ENCODE data around the gene MND1.

Gene MND1

DNA sequence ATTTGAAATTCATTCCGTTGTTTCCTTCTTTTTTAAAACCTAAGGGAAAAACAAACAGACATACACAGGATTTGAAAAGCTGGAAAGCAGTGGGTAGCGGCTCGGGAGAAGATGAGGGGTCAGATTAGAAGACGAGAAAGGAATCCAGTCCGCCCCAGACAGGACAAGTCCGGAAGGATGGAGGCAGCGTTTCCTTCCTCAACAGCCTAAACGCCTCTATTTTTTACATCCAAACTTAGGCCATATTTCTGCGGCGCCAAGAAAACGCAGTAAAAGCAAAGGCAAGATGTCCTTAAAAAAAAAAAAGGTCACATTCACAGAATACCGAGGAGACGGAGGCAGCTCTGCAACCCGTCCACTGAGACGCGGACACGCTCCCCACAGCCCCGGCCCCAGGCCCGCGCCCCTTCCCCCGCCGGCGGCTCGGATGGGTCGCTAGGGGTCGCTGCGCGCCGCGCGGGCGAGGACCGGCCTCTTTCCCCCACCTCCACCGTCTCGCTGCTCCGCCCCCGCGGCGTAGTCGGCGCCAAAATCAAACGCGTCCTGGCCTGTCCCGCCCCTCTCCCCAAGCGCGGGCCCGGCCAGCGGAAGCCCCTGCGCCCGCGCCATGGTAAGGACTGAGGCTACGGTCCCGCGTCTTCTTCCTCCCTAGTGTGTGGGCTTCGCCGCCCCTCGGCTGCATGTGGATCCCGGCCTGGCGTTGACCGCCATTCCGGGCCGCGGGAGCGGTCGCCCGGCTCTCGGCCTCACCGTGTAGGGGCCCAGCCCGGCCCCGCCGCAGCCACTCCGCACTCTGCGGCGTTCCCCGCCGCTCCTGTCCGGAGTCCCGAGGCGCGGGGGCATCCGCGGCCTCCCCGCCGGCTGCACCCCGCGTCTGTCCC is at the start of gene MND1:
Gene MND1 (plus strand): TSS at position 558 of the 881 bp plus-strand sequence. CDS start 50 bp downstream, at position 608.
- in situ Hi-C loops (cut with MboI; ENCODE audit: low sequenced_read_pairs): no loop called here

DNA sequence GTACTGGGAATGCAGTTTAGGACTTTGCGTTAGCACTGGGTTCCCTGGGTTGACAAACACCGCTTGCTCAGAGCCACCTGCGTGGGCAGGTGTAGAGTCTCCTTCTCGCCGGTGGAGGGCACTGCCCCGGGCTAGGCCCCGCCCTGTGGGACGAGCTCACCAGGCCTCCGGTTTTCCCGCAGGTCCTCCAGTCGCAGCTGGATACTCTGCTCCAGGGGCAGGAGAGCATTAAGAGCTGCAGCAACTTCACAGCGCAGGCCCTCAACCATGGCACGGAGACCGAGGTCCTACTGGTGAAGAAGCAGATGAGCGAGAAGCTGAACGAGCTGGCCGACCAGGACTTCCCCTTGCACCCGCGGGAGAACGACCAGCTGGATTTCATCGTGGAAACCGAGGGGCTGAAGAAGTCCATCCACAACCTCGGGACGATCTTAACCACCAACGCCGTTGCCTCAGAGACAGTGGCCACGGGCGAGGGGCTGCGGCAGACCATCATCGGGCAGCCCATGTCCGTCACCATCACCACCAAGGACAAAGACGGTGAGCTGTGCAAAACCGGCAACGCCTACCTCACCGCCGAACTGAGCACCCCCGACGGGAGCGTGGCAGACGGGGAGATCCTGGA is 49.2 kb upstream of the MND1 start:
- in situ Hi-C loops (cut with MboI; ENCODE audit: low sequenced_read_pairs): no loop called here

GRCh38 chr4:153296040-153296823 is 48.3 kb upstream of the MND1 start:
- in situ Hi-C loops (cut with MboI; ENCODE audit: low sequenced_read_pairs): no loop called here

GRCh38 chr4:153297116-153297515 is 47.4 kb upstream of the MND1 start:
- in situ Hi-C loops (cut with MboI; ENCODE audit: low sequenced_read_pairs): no loop called here

DNA sequence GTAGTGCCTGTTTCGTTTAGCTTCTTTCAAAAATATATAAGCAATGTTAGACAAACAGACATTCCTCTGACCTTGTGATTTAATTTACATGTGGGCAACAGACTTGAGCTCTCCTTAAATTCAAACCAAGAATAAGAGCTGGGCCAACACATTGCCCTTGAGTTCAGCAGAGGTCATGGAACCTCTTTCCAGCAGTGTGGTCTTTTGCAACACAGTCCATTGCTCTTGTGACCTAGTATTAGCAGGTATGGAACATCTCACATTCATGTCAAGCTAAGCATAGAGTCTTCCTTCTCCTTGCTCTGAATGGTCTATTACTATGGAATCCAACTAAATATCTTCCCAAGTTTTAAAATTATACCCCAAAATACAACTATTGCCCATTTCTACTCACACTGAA is 33.7 kb upstream of the MND1 start:
- in situ Hi-C loops (cut with MboI; ENCODE audit: low sequenced_read_pairs): no loop called here

DNA sequence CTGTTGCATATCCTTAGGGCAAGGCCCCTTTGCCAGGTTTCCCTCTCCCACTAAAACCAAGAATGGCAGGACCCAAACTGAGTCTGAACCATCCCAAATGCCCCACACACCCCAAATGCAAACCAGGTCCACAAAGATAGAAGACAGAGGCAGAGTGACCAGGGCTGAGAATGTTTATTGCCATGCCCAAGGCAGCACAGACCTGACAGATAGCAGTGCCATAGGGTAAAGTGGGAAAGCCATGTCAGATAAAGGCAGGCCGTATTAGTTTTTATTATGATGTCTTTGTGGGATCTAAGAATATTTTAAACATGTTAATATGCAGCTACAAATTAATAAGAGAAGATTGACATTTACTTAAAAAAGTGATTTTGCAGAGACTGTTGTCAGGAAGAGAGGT is 29.6 kb upstream of the MND1 start:
- in situ Hi-C loops (cut with MboI; ENCODE audit: low sequenced_read_pairs): no loop called here

GRCh38 chr4:153318696-153319320 is 25.7 kb upstream of the MND1 start:
- in situ Hi-C loops (cut with MboI; ENCODE audit: low sequenced_read_pairs): no loop called here

GRCh38 chr4:153322791-153323190 is 21.7 kb upstream of the MND1 start:
- in situ Hi-C loops (cut with MboI; ENCODE audit: low sequenced_read_pairs): loop anchor here (10.0 kb wide), 1 partner anchor 178 kb away; no protein-coding TSS in a partner anchor

GRCh38 chr4:153324046-153324445 is 20.4 kb upstream of the MND1 start:
- in situ Hi-C loops (cut with MboI; ENCODE audit: low sequenced_read_pairs): loop anchor here (10.0 kb wide), 1 partner anchor 179 kb away; no protein-coding TSS in a partner anchor

- in situ Hi-C loops (cut with MboI; ENCODE audit: low sequenced_read_pairs): loop anchor here (10.0 kb wide), 1 partner anchor 181 kb away; no protein-coding TSS in a partner anchor
Observed at GRCh38 chr4:153325558-153325957, 18.9 kb upstream of the MND1 start.

GRCh38 chr4:153326513-153326912 is 18.0 kb upstream of the MND1 start:
- in situ Hi-C loops (cut with MboI; ENCODE audit: low sequenced_read_pairs): loop anchor here (10.0 kb wide), 1 partner anchor 182 kb away; no protein-coding TSS in a partner anchor

DNA sequence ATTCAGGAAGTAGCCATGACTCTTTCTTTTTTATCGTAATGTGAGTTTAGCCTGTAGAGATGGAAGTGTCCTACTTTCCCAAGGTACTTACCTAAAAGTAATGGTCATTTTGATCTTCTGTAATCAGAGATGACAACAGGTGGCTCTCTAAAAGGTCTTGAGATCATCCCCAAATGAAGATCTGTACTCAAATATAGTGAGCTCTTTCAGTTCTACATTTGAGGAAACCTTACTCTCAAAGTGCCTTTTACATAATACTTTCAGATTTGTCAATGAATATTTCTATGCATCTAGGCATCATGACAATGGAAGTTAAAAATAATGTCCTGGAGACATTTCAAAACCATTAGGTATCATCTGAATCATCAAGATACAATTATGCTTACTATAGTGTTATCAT is 17.2 kb upstream of the MND1 start:
- in situ Hi-C loops (cut with MboI; ENCODE audit: low sequenced_read_pairs): loop anchor here (10.0 kb wide), 1 partner anchor 182 kb away; no protein-coding TSS in a partner anchor

DNA sequence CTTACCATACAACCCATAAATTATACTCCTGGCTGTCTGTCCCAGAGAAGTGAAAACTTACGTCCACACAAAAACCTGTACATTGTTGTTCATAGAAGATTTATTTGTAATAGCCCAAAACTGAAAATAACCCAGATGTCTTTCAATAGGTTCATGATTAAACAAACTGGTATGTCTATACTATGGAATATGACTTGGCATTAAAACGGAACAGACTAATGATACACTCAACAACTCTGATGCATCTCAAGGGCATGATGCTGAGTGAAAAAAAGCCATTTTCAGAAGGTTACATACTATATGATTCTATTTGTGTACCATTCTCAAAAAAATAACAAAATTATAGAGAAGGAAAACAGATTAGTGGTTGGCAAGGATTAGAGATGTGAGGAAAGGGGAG is 11.6 kb upstream of the MND1 start:
- in situ Hi-C loops (cut with MboI; ENCODE audit: low sequenced_read_pairs): no loop called here

DNA sequence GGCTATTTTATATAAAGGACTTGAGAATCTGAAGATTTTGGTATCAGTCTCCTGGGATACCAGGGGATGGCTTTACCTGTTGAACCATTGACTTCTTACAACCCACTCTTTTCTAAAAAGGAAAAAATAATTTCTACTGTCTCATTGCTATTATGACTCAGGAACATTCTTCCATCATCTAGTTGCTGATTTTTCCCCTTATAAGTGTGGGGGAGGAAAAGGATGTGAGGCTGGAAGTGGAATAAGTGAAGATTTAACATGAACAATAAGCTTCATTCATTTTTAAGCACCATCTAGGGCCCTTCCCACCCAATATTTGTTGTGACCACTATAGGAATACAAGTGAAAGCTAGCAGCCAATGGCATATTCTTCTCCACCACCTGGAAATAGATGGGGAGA is 10.6 kb upstream of the MND1 start:
- in situ Hi-C loops (cut with MboI; ENCODE audit: low sequenced_read_pairs): no loop called here

GRCh38 chr4:153335665-153336064 is 8.8 kb upstream of the MND1 start:
- in situ Hi-C loops (cut with MboI; ENCODE audit: low sequenced_read_pairs): no loop called here

DNA sequence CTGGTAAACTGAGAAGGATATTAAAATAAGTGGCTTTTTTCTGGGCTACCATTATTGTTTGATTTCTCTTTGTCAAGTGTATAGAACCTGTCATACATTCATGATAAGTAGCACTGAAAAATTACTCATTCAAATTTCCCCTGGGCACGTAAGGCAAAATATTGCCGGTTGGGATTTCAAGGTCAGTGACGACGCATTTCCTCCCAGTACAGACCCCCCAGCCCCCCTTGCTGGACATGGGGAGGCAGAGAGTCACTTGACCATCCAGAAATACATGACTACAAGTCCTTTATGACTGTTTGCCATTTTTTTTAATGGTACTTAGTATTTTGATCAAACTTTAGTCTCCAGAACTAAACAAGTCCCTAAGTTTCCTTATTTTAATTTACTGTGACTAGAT is 6.8 kb upstream of the MND1 start:
- in situ Hi-C loops (cut with MboI; ENCODE audit: low sequenced_read_pairs): no loop called here

- in situ Hi-C loops (cut with MboI; ENCODE audit: low sequenced_read_pairs): no loop called here
Observed at GRCh38 chr4:153341575-153342090, 2.9 kb upstream of the MND1 start.

GRCh38 chr4:153342751-153343552 is 1.5 kb upstream of the MND1 start:
- in situ Hi-C loops (cut with MboI; ENCODE audit: low sequenced_read_pairs): no loop called here
